HG02759 (cell line): ENCODE data around the gene ADCYAP1R1.

Experiments
- ATAC-seq: cut with Tn5 transposase; IDR thresholded peaks from one replicate; pipeline ENCODE4 v1.9.1; 2021; ENCODE audit warnings: mild to moderate bottlenecking, moderate library complexity; ENCODE audit not compliant: unreplicated experiment

ADCYAP1R1 gene

GRCh38 chr7:31066516-31067130 is 14.5 kb downstream of the ADCYAP1R1 start:
- no peak for ATAC-seq

DNA sequence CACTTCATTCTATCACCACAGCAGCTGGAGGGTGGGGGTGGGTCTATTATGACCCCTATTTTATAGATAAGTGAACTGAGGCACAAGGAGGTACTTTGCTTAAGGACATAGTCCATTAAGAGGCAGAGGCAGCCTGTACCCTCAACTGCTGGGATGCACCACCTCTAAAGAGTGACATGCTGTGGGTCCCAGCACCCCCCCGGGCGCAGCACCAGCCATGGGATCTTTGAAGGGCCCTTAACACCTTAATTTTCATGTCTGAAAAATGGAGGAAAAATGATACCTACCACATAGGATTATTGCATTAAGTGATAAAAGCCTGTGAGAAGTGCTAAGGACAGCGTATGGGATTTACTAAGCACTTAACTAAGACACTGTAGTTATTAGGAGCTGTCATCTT is 15.4 kb downstream of the ADCYAP1R1 start:
- no peak for ATAC-seq

GRCh38 chr7:31068006-31068675 is 16.0 kb downstream of the ADCYAP1R1 start:
- no peak for ATAC-seq

- no peak for ATAC-seq
Measured at GRCh38 chr7:31069860-31070555, 17.9 kb downstream of the ADCYAP1R1 start.

- no peak for ATAC-seq
Measured at GRCh38 chr7:31070991-31071644, 19.0 kb downstream of the ADCYAP1R1 start.

- ATAC-seq: no peak
Measured at GRCh38 chr7:31071645-31072029, 19.5 kb downstream of the ADCYAP1R1 start.

- no peak for ATAC-seq
Measured at GRCh38 chr7:31073326-31074119, 21.4 kb downstream of the ADCYAP1R1 start.

GRCh38 chr7:31074120-31074383 is 21.9 kb downstream of the ADCYAP1R1 start:
- no peak for ATAC-seq

- ATAC-seq: no peak
Measured at GRCh38 chr7:31074403-31075085, 22.4 kb downstream of the ADCYAP1R1 start.

DNA sequence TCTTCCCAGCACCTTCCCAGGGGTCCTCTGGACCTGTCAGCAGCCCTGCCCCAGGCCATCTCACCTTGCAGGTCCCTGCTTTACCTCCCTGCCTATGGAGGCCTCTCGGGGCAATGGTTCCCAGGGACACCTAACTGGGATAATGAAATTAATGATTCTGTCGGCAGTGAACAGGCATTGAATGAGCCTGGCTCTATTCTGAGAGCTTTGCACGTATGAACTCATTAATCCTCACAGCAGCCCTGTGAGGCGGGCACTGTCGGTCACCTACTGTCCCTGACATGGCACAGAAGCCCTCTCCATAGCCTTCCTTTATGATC is 22.9 kb downstream of the ADCYAP1R1 start:
- ATAC-seq: no peak

DNA sequence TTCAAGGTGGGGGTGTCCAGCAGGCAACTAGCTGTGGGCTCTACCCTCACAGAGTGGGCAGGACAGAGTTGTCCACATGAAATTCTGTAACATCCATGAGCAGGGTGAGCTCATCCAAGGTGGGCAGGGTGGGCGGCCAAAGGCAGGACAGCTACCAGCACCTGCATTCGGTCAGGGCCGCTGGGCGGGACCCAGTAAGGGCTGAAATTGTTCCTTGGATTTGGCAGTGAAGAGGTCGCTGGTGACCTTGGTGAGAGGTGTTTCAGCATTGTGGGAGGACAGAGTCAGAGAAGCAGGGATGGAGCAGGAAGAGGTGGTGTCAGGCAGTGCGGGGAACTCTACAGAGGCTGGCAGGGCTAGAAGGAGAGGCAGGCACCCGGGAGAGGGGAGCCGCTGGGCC is 23.9 kb downstream of the ADCYAP1R1 start:
- no peak for ATAC-seq

DNA sequence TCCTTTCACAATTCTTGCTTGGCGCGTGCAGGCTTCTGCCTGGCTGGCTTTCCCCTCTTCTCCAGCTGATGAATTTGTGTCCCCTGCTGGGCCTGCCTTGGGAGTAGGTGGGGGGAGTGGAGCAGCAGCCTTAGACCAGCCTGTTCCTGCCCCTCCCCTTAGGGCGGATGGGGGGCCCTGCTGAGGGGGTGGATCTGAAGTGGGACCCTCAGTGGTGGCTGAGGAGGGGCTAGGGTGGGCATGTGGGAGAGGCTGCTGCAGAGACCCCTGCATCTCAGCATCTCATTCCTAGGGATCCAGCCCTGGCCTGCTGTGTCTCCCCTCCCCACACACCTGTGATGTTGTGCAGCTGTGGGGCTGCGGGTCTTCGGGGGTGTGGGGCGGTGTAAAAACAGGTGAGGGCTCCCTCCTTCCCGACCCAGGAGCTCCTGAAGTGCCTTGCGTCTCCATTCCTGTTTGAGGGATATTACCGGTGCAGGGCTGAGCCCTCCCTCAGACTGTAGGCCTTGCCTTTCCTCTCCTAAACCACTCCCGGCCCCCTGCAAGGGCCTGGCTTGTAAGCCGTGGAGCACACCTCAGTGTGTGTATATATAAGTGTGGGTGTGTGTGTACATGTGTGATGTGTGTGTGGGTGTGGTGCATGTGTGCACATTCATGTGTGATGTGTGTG is 24.7 kb downstream of the ADCYAP1R1 start:
- no peak for ATAC-seq

GRCh38 chr7:31077484-31078362 is 25.6 kb downstream of the ADCYAP1R1 start:
- no peak for ATAC-seq

DNA sequence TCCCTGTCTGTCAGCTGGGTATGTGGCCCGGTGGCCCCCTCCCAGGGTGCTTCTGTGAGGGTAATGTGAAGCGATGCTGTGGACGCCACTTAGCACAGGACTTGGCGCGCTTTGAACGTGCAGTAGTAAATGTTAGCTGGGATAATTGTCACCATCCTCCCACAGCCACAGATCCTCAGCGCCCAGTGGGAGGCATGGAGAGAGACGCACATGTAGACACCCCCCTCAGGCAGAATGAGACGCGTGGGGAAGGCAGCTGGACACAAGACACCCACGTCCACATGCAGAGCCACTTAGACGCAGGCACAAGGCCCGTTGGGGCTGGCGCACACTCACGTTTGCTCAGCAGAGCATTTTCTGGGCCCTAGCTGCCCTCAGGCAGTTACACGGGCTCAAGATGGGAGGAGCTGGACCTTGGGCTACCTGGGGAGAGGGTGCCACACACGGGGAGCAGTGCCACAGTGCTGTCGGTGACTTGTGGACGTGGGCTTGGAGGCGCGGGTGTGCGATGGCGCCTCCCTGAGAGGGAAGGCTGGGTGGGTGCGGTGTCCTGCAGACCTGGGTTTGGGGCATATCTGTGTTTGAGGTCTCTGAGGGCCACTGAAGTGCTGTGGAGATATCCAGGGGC is 26.4 kb downstream of the ADCYAP1R1 start:
- ATAC-seq: no peak

GRCh38 chr7:31079126-31079823 is 27.2 kb downstream of the ADCYAP1R1 start:
- ATAC-seq: no peak

GRCh38 chr7:31079824-31080511 is 27.9 kb downstream of the ADCYAP1R1 start:
- no peak for ATAC-seq

GRCh38 chr7:31080763-31081162 is 28.7 kb downstream of the ADCYAP1R1 start:
- no peak for ATAC-seq

GRCh38 chr7:31082017-31082416 is 29.9 kb downstream of the ADCYAP1R1 start:
- ATAC-seq: no peak
